IMR-90 (cell line): ENCODE data around the gene UXS1. TPM values are rescaled to one million over a fixed set of nuclear protein-coding genes. Genes with fewer than 3 reads are reported as not detected.

Experiments
- ATAC-seq: fragments of 200-7000 bp; cut with Tn5 transposase; 2 replicates; pipeline ENCODE4 v1.9.1; 2020; ENCODE audit warnings: low read depth, mild to moderate bottlenecking, moderate library complexity
- BruUV-seq: library from RNA; stranded (reverse); fragments of 400-500 nt; replicated peaks from 2 replicates; lab custom pipeline; 2021; lab: Mats Ljungman, UMichigan
- CTCF ChIA-PET: fragments of 300-600 bp; formaldehyde crosslinking; extraction: SDS; loops from one replicate; lab custom pipeline; 2021; ENCODE audit warnings: antibody characterized with exemption; lab: Yijun Ruan, JAX
- POLR2A ChIA-PET: fragments of 300-600 bp; sonication (Branson Sonifier 250); formaldehyde crosslinking; loops from one replicate; lab custom pipeline; 2022; ENCODE audit warnings: antibody characterized with exemption; ENCODE audit not compliant: unreplicated experiment; lab: Charles Lee
- DNase-seq: peaks from one replicate; pipeline ENCODE4 v3.0.0; 2013
- H2AFZ ChIP-seq: replicated peaks from 2 replicates; pipeline ENCODE3; 2013; ENCODE audit warnings: low read length, mild to moderate bottlenecking; ENCODE audit not compliant: poor library complexity
- H2AK5ac ChIP-seq: 2 replicates; pipeline ENCODE4 v1.6.1; 2013; ENCODE audit warnings: low read depth, low read length, inconsistent platforms
- H2AK9ac ChIP-seq: replicated peaks from 2 replicates; pipeline ENCODE3; 2013; ENCODE audit warnings: mild to moderate bottlenecking, low read depth, low read length, moderate library complexity; ENCODE audit not compliant: poor library complexity
- H2BK120ac ChIP-seq: 2 replicates; pipeline ENCODE4 v1.6.1; 2013; ENCODE audit warnings: low read depth, low read length, inconsistent platforms
- H2BK15ac ChIP-seq: 3 replicates; pipeline ENCODE4 v1.6.1; 2013; ENCODE audit warnings: low read depth, low read length, inconsistent platforms
- H2BK20ac ChIP-seq: 2 replicates; pipeline ENCODE4 v1.6.1; 2013; ENCODE audit warnings: low read depth, mild to moderate bottlenecking, inconsistent platforms, low read length, moderate library complexity
- H2BK5ac ChIP-seq: 2 replicates; pipeline ENCODE4 v1.6.1; 2013; ENCODE audit warnings: mild to moderate bottlenecking, low read depth, low read length, inconsistent platforms; ENCODE audit not compliant: poor library complexity, severe bottlenecking
- H3K14ac ChIP-seq: replicated peaks from 2 replicates; pipeline ENCODE4 v1.6.1; 2013; ENCODE audit warnings: low read depth, low read length, inconsistent platforms
- H3K18ac ChIP-seq: 2 replicates; pipeline ENCODE4 v1.6.1; 2013; ENCODE audit warnings: low read depth, low read length, control low read depth
- H3K23ac ChIP-seq: 2 replicates; pipeline ENCODE4 v1.6.1; 2013; ENCODE audit warnings: low read depth, low read length, inconsistent platforms
- H3K27ac ChIP-seq: 2 replicates; pipeline ENCODE4 v1.5.1; 2013; ENCODE audit warnings: mild to moderate bottlenecking, control low read depth, low read length; ENCODE audit not compliant: insufficient read depth
- H3K27me3 ChIP-seq: 2 replicates; pipeline ENCODE4 v1.6.1; 2013; ENCODE audit warnings: low read length; ENCODE audit not compliant: control insufficient read depth, insufficient read depth
- H3K36me3 ChIP-seq: 2 replicates; pipeline ENCODE4 v1.6.1; 2013; ENCODE audit warnings: low read length, mixed read lengths; ENCODE audit not compliant: control insufficient read depth, insufficient read depth
- H3K4ac ChIP-seq: 2 replicates; pipeline ENCODE4 v1.6.1; 2013; ENCODE audit warnings: low read depth, low read length, inconsistent platforms
- H3K4me1 ChIP-seq: 2 replicates; pipeline ENCODE4 v1.6.1; 2013; ENCODE audit warnings: low read length, mixed read lengths; ENCODE audit not compliant: control insufficient read depth, insufficient read depth
- H3K4me2 ChIP-seq: 2 replicates; pipeline ENCODE4 v1.6.1; 2013; ENCODE audit warnings: low read depth, mild to moderate bottlenecking, control low read depth, low read length, moderate library complexity
- H3K4me3 ChIP-seq: 2 replicates; pipeline ENCODE4 v1.5.1; 2013; ENCODE audit warnings: low read depth, mild to moderate bottlenecking, control low read depth, low read length, moderate library complexity; ENCODE audit not compliant: insufficient read depth
- H3K56ac ChIP-seq: 2 replicates; pipeline ENCODE4 v1.6.1; 2013; ENCODE audit warnings: low read length, inconsistent platforms; ENCODE audit not compliant: insufficient read depth; ENCODE audit errors: extremely low read depth
- H3K79me1 ChIP-seq, 2 experiments: 2 replicates each; pipeline ENCODE4 v1.6.1; 2013; ENCODE audit warnings: low read length in 2 of 2, inconsistent platforms in 1 of 2, low read depth in 1 of 2
- H3K9ac ChIP-seq: 2 replicates; pipeline ENCODE4 v1.6.1; 2013; ENCODE audit warnings: low read depth, low read length, control low read depth
- H3K9me1 ChIP-seq: 2 replicates; pipeline ENCODE4 v1.6.1; 2013; ENCODE audit warnings: low read length, inconsistent platforms; ENCODE audit not compliant: insufficient read depth
- H3K9me3 ChIP-seq: 2 replicates; pipeline ENCODE4 v1.6.1; 2013; ENCODE audit warnings: low read length; ENCODE audit not compliant: control insufficient read depth, insufficient read depth
- H4K20me1 ChIP-seq: 2 replicates; pipeline ENCODE4 v1.6.1; 2013; ENCODE audit warnings: low read length, inconsistent platforms; ENCODE audit not compliant: insufficient read depth
- H4K5ac ChIP-seq: 2 replicates; pipeline ENCODE4 v1.6.1; 2013; ENCODE audit warnings: mild to moderate bottlenecking, low read depth, low read length, control low read depth
- H4K8ac ChIP-seq, 2 experiments: 2 replicates each; pipeline ENCODE4 v1.6.1; 2013; ENCODE audit warnings: low read depth in 2 of 2, low read length in 2 of 2, control low read depth in 1 of 2, inconsistent platforms in 1 of 2
- H4K91ac ChIP-seq: 2 replicates; pipeline ENCODE4 v1.6.1; 2013; ENCODE audit warnings: low read depth, low read length, inconsistent platforms; ENCODE audit not compliant: insufficient read depth
- BHLHE40 ChIP-seq: fragments of 150-350 bp; IDR thresholded peaks from 2 replicates; pipeline ENCODE4 v1.6.1; 2016; ENCODE audit warnings: mild to moderate bottlenecking, low read depth, low read length
- CEBPB ChIP-seq: IDR thresholded peaks from 2 replicates; pipeline ENCODE4 v1.6.1; 2012; ENCODE audit warnings: low read depth, low read length, improper control_type of control experiment
- CTCF ChIP-seq: conservative IDR thresholded peaks from 2 replicates; pipeline ENCODE4 v1.5.1; 2012; ENCODE audit warnings: mild to moderate bottlenecking, low read depth, low read length, improper control_type of control experiment
- FOS ChIP-seq: fragments of 150-350 bp; IDR thresholded peaks from 2 replicates; pipeline ENCODE4 v1.6.1; 2016; ENCODE audit warnings: low read depth, low read length
- MAZ ChIP-seq: IDR thresholded peaks from 2 replicates; pipeline ENCODE4 v1.6.1; 2012; ENCODE audit warnings: low read depth, mild to moderate bottlenecking, low read length, improper control_type of control experiment, moderate library complexity, borderline replicate concordance
- MXI1 ChIP-seq: IDR thresholded peaks from 2 replicates; pipeline ENCODE4 v1.6.1; 2012; ENCODE audit warnings: low read depth, mild to moderate bottlenecking, low read length, moderate library complexity, borderline replicate concordance
- SMC3 ChIP-seq: fragments of 150-350 bp; IDR thresholded peaks from 2 replicates; pipeline ENCODE4 v1.6.1; 2016; ENCODE audit warnings: low read depth, mild to moderate bottlenecking, antibody characterized with exemption, low read length, moderate library complexity
- WGBS, 2 experiments: methylation state at CpG; one replicate each; pipeline versions ENCODE4 v1.1.5 to v1.1.7; 2013; ENCODE audit warnings: missing lambda C conversion rate in 2 of 2; ENCODE audit not compliant: insufficient read length in 1 of 2; ENCODE audit errors: extremely low coverage in 2 of 2; 5-methylcytosine and 5-hydroxymethylcytosine counted together
- dilution Hi-C: fragments of 300-500 bp; cut with HindIII; formaldehyde crosslinking; loops from one replicate; pipeline ENCODE4 v1.14.3; 2018; ENCODE audit warnings: low sequenced_read_pairs; ENCODE audit not compliant: unreplicated experiment
- in situ Hi-C: fragments of 300-500 bp; cut with MboI; formaldehyde crosslinking; loops from 3 replicates; pipeline ENCODE4 v1.14.3; 2019; ENCODE audit warnings: low sequenced_read_pairs, inconsistent platforms, mixed read lengths
- intact Hi-C: fragments of 100-400 bp; cut with micrococcal nuclease; formaldehyde crosslinking; loops from 2 replicates; pipeline ENCODE4 v1.10.0; 2022
- polyA plus RNA-seq, 3 experiments: library from polyadenylated mRNA; depleted of rRNA; stranded (reverse); fragments of >200 nt; gene quantifications; 2 replicates each; pipeline ENCODE4 v1.2.3, GENCODE V29; 2012; ENCODE audit warnings: low replicate concordance in 1 of 3
- total RNA-seq: library from RNA; depleted of rRNA; stranded (reverse); fragments of >200 nt; gene quantifications from 2 replicates; pipeline ENCODE4 v1.2.3, GENCODE V29; 2012

UXS1 gene
- total and polyA plus RNA-seq, 2 of the 4 experiments (the other 2 are of a cell fraction): 33.7 to 54.3 TPM

- Histone ChIP-seq H3K18ac (no peak overlapping the region), H3K9ac (no peak overlapping the region), H4K20me1 (peaks cover 3% of the 10 kb centered on the region; the same call in 1 of the 2 replicates), H3K9me1 (no peaks in the 10 kb centered on the region; the same call in 1 of the 2 replicates), H3K4me1 (no peaks in the 10 kb centered on the region), H2BK20ac (no peak overlapping the region), H2BK120ac (no peak overlapping the region), H2BK5ac (no peak overlapping the region), H3K27ac (no peak overlapping the region), H3K9me3 (no peaks in the 10 kb centered on the region), H3K4ac (no peak overlapping the region), H2AK9ac (no peak overlapping the region), H4K91ac (no peak overlapping the region), H4K5ac (no peak overlapping the region), H2AFZ (peak overlapping the region; percentile 36), H3K56ac (no peak overlapping the region), H3K36me3 (peaks cover 17% of the 10 kb centered on the region), H2AK5ac (no peak overlapping the region), H2BK15ac (no peak overlapping the region), H3K4me2 (no peak overlapping the region), H3K14ac (no peak overlapping the region), H3K23ac (no peak overlapping the region), H3K4me3 (no peak overlapping the region), H4K8ac (no peak overlapping the region), H3K79me1 (no peaks in the 10 kb centered on the region), H3K27me3 (no peaks in the 10 kb centered on the region)
- TF ChIP-seq MXI1 (no peak), CEBPB (no peak), FOS (0 out of 2 replicates have a peak, but pooled peaks have one; percentile 36), BHLHE40 (no peak), CTCF (peak; percentile 11; the same call in 1 of the 2 replicates), SMC3 (peak; percentile 5; the same call in 1 of the 2 replicates), MAZ (no peak)
- ATAC-seq (no peak), DNase-seq (peak; percentile 81)
- POLR2A ChIA-PET: no interaction called here
- CTCF ChIA-PET: interaction anchor here (0.5 to 0.6 kb wide), 2 partner anchors 13 to 90 kb away, joined by 3 to 4 read pairs; no protein-coding TSS in a partner anchor
- no TSS peak for BruUV-seq
- dilution Hi-C loops (no loop called here), intact Hi-C loops (loop anchor here (1.0 to 5.0 kb wide), 3 partner anchors 85 to 475 kb away; partner anchors contain the start of gene UXS1), in situ Hi-C loops (loop anchor here (10.0 kb wide), 1 partner anchor 437 kb away; no protein-coding TSS in a partner anchor)
- 64% methylated on average over 3 of the region's 14 CpGs; no CpG with 5 or more reads in 1 of the 2 experiments for WGBS, 2 experiments
Observed at GRCh38 chr2:106107509-106108131, 86.5 kb downstream of the UXS1 start.
